H1 (cell line): ENCODE data around the gene CRABP1.

Experiments
- EZH2 ChIP-seq: fragments of 200-600 bp; sonication (generic); IDR thresholded peaks from 2 replicates; pipeline ENCODE4 v1.7.1; 2012; ENCODE audit warnings: low read depth, mild to moderate bottlenecking, moderate library complexity, low read length, inconsistent platforms; ENCODE audit not compliant: severe bottlenecking
- GTF2F1 ChIP-seq: IDR thresholded peaks from 2 replicates; pipeline ENCODE4 v1.6.1; 2012; ENCODE audit warnings: low read depth, low read length, improper control_type of control experiment, borderline replicate concordance
- HDAC6 ChIP-seq: IDR thresholded peaks from one replicate; pipeline ENCODE4 v1.7.1; 2012; ENCODE audit warnings: low read depth, mild to moderate bottlenecking, inconsistent platforms, low read length, moderate library complexity
- JUN ChIP-seq: IDR thresholded peaks from 2 replicates; pipeline ENCODE4 v1.6.1; 2011; ENCODE audit warnings: low read depth, mild to moderate bottlenecking, improper control_type of control experiment, low read length
- NRF1 ChIP-seq: IDR thresholded peaks from 2 replicates; pipeline ENCODE4 v1.6.1; 2011; ENCODE audit warnings: mild to moderate bottlenecking, low read depth, low read length, improper control_type of control experiment
- POLR2A ChIP-seq, 2 experiments: IDR thresholded peaks; 1 replicate in 1 of 2; 2 replicates in 1 of 2; pipeline ENCODE4 v1.6.1; 2011; ENCODE audit warnings: low read depth in 2 of 2, low read length in 2 of 2, mild to moderate bottlenecking in 2 of 2; ENCODE audit errors: control extremely low read depth in 1 of 2
- RAD21 ChIP-seq, 2 experiments: IDR thresholded peaks in 1 of 2; conservative IDR thresholded peaks in 1 of 2; 2 replicates each; pipeline ENCODE4 v1.6.1; 2011; ENCODE audit warnings: low read depth in 2 of 2, low read length in 2 of 2, improper control_type of control experiment in 1 of 2, inconsistent platforms in 1 of 2, mild to moderate bottlenecking in 1 of 2, moderate library complexity in 1 of 2
- RBBP5 ChIP-seq: IDR thresholded peaks from 2 replicates; pipeline ENCODE4 v1.7.1; 2012; ENCODE audit warnings: low read depth, mild to moderate bottlenecking, inconsistent platforms, low read length, moderate library complexity, borderline replicate concordance
- TCF12 ChIP-seq: IDR thresholded peaks from 2 replicates; pipeline ENCODE4 v1.6.1; 2011; ENCODE audit warnings: low read depth, mild to moderate bottlenecking, low read length
- TF ChIP-seq, protein P1 (sequence below), 3 experiments: IDR thresholded peaks; 1 replicate in 2 of 3; 2 replicates in 1 of 3; pipeline versions ENCODE4 v1.5.1 to v1.6.1; 2011; ENCODE audit warnings: low read length in 3 of 3, mild to moderate bottlenecking in 3 of 3, inconsistent platforms in 2 of 3, low read depth in 1 of 3, moderate library complexity in 1 of 3; ENCODE audit not compliant: insufficient read depth in 1 of 3; ENCODE audit errors: control extremely low read depth in 1 of 3

DNA sequence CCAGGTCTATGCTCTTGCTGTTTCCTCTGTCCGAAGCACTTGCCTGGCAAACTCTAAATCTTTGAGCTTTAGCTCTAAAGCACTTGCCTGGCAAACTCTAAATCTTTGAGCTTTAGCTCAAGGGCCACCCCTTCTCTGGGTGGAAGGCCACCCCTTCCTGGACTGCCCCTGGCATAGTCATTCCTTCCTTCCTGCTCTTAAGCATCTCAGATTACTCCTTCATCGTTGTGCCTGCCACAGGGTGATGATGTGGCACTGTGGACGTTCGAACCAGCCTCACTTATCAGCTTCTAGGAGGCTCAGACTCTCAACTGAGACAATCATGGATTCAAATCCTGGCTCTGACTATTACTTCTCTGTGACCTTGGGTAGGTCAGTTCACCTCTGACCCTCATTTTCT, 10.5 kb upstream of the CRABP1 start:
- no peak for TF ChIP-seq NRF1
- TF ChIP-seq, protein P1, sequence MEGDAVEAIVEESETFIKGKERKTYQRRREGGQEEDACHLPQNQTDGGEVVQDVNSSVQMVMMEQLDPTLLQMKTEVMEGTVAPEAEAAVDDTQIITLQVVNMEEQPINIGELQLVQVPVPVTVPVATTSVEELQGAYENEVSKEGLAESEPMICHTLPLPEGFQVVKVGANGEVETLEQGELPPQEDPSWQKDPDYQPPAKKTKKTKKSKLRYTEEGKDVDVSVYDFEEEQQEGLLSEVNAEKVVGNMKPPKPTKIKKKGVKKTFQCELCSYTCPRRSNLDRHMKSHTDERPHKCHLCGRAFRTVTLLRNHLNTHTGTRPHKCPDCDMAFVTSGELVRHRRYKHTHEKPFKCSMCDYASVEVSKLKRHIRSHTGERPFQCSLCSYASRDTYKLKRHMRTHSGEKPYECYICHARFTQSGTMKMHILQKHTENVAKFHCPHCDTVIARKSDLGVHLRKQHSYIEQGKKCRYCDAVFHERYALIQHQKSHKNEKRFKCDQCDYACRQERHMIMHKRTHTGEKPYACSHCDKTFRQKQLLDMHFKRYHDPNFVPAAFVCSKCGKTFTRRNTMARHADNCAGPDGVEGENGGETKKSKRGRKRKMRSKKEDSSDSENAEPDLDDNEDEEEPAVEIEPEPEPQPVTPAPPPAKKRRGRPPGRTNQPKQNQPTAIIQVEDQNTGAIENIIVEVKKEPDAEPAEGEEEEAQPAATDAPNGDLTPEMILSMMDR (IDR thresholded peaks at IDR 0.05; ENCODE audit: control extremely low read depth in 1 of 3, insufficient read depth in 1 of 3, low read depth in 1 of 3, low read length in 3 of 3), result no peak
- no peak for TF ChIP-seq POLR2A (IDR thresholded peaks at IDR 0.05; ENCODE audit: control extremely low read depth in 1 of 2, low read depth in 2 of 2, low read length in 2 of 2)
- no peak for TF ChIP-seq RAD21 (IDR thresholded peaks at IDR 0.05 in 1 of 2, conservative IDR thresholded peaks at IDR 0.05 in 1 of 2; ENCODE audit: low read depth in 2 of 2, low read length in 2 of 2)
- no peak for TF ChIP-seq JUN
- no peak for TF ChIP-seq RBBP5
- TF ChIP-seq TCF12, result no peak
- no peak for TF ChIP-seq GTF2F1
- TF ChIP-seq HDAC6, result no peak
- no peak for TF ChIP-seq EZH2
